Middle frontal gyrus (tissue), 1 donor: ENCODE measurements around the gene NPPB.
"Not testable (repeated sequence)": the region's sequence is repeated elsewhere in the genome, so short reads cannot be mapped to it uniquely, and the experiment has no call there.

Experiments
- DNase-seq: peaks from one replicate; pipeline ENCODE4 v3.0.0-alpha.2; 2015; ENCODE audit warnings: low spot score; ENCODE audit errors: extremely low spot score

The NPPB gene

GRCh38 chr1:11858613-11858967 lies at the start of gene NPPB:
NPPB (minus strand) TSS chr1:11858945; CDS start chr1:11858833, 112 bp downstream.
- DNase-seq: no peak

- DNase-seq: peak; percentile 84
These were observed 49.4 kb upstream of the NPPB start for GRCh38 chr1:11908095-11908675.

- DNase-seq: peak; percentile 89
These were observed 48.7 kb upstream of the NPPB start for GRCh38 chr1:11907275-11908094.

DNA sequence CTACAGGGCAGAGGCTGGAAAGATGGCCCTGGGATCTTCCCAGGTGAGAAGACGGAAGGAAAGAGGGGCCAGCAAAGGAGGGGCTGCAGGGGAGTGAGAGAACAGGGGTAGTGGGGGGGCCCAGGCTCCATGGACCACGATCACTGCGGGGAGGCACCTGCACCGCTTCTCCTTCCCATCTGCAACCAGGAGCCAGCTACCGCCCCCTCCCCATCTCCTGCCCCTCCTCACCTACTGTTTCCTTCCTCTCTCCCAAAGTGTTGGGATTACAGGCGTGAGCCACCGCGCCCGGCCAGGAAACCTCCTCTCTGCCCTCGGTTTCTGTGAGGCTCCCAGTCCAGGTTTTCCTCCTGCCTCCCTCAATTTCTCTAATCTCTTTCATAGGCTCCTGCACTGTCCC lies 48.1 kb upstream of the NPPB start:
- DNase-seq: no peak

- DNase-seq: no peak
These were observed 46.2 kb upstream of the NPPB start for GRCh38 chr1:11904978-11905377.

GRCh38 chr1:11904156-11904555 lies 45.4 kb upstream of the NPPB start:
- not testable (repeated sequence) for DNase-seq

GRCh38 chr1:11903210-11903609 lies 44.5 kb upstream of the NPPB start:
- DNase-seq: no peak

GRCh38 chr1:11901446-11901845 lies 42.7 kb upstream of the NPPB start:
- DNase-seq: not testable (repeated sequence)

GRCh38 chr1:11898831-11899467 lies 40.2 kb upstream of the NPPB start:
- no peak for DNase-seq

DNA sequence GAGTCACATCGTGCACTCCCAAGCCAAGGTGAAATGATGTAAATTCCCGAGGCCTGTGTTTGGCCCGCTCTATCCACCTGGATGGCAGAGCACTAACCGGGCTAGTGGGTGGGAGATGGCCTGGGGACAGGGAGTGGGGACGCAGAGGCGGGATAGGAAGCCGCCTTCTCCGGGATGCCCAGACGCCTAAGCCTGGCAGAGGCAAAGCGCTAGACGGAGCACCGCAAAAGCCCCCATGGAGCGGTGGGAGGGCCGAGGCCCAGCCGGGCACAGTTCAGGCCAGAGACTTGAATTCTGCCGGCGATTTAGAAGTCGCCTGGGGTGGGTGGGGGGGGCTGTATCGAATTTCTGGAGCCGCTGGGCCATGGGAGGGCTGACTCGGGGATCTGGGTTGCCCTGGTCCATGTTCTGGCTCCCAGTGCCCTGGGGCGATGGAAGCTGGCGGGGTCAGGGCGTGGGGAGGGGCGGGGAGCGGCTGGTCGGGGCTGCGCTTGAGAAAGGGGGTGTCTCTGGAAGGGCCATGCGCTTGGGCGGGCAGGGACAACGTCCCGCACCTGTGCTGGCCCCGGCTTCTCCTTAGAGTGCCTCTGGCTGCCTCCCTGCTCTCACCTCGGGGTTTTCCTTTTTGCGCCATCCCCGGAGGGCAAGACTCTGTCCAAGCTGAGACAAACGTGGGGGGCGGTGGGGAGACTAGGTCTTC lies 39.5 kb upstream of the NPPB start:
- DNase-seq: no peak

DNA sequence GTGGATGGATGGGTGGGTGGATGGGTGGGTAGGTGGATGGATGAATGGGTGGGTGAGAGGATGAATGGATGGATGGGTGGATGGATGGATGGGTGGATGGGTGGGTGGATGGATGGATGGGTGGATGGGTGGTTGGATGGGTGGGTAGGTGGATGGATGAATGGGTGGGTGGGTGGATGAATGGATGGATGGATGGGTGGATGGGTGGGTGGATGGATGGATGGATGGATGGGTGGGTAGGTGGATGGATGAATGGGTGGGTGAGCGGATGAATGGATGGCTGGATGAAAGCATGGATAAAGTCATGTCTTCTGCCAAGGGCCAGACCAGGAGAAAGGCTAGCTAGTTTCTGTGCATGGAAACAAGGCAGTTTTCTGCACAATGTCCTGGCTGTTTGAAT lies 35.8 kb upstream of the NPPB start:
- not testable (repeated sequence) for DNase-seq

DNA sequence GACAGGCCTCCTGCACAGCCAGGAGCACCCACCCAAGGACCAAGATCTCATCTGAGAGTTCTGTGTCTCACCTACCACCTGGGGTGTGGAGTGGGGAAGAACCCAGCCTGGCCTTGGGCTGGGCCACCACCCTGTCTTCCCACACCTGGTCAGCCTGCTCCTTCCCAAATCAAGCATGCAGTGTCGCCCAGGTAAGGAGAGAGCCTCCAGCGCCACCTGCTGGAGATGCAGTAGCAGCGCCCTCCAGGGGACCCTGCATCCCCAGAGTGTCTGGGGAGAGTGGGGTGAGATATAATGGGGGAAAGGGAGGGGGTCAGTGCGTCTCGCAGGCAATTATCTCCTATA lies 35.1 kb upstream of the NPPB start:
- DNase-seq: no peak

- no peak for DNase-seq
These were observed 32.9 kb upstream of the NPPB start for GRCh38 chr1:11891433-11892186.

GRCh38 chr1:11888877-11889208 lies 30.1 kb upstream of the NPPB start:
- DNase-seq: no peak

DNA sequence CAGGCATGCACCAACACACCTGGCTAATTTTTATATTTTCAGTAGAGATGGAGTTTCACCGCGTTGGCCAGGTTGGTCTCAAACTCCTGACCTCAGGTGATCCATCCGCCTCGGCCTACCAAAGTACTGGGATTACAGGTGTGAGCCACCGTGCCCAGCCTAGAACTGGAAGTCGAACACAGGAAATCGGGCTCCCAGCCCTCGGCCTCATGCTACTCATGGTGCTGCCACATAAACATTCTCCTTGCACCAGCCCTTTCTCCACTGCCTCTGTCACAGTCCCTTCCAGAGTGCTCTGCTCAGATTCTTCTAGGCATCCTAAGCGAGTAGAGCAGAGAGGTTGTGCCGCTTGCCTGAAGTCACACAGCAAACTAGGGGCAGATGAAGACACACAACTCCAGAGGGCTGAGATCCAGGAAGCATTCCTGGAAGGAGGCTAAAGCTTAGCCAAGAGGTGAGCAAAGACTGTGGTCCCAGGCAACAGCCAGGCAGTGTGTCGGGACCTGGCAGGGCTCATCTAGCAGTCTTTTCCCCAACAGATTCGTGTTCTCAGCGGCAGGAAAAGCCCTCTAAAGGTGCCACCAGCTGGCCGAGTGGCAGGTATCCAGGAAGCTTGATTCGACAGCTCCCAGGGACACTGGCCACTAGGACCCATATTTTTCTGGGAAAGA lies 29.6 kb upstream of the NPPB start:
- no peak for DNase-seq

- DNase-seq: no peak
These were observed 28.9 kb upstream of the NPPB start for GRCh38 chr1:11887666-11888007.

DNA sequence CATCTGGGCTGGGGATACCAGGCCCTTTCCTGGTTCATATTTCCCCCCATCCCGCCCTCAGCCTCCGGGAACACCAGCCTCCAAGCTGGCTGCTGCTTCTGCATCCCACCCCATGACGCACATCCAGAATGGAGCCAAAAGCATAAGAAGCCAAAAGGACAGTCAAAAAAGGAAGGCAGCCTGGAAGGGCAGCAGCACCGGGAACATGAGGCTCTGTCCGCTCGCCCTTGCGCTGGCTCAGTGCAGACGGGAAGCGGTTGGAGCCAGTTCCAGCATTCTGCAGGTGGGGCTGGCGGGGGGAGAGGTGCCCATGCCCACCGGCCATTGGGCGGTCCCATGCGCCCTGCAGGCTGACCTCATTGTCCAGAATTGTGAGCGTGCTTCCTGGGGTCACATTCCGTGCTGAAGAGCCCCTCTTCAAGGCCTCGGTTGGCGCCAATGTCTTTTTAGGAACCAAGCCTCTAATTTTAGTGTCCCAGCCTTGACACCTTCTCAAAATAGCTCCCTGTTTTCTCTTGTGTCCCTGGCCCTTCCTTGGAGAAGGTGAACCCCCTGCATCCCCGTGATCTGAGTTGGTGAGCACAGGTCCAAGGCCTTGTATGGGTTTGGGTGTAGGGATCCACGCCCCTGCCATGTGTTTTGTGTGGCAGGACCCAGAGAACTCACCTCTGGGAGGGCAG lies 28.4 kb upstream of the NPPB start:
- no peak for DNase-seq

GRCh38 chr1:11885916-11886315 lies 27.2 kb upstream of the NPPB start:
- DNase-seq: no peak

DNA sequence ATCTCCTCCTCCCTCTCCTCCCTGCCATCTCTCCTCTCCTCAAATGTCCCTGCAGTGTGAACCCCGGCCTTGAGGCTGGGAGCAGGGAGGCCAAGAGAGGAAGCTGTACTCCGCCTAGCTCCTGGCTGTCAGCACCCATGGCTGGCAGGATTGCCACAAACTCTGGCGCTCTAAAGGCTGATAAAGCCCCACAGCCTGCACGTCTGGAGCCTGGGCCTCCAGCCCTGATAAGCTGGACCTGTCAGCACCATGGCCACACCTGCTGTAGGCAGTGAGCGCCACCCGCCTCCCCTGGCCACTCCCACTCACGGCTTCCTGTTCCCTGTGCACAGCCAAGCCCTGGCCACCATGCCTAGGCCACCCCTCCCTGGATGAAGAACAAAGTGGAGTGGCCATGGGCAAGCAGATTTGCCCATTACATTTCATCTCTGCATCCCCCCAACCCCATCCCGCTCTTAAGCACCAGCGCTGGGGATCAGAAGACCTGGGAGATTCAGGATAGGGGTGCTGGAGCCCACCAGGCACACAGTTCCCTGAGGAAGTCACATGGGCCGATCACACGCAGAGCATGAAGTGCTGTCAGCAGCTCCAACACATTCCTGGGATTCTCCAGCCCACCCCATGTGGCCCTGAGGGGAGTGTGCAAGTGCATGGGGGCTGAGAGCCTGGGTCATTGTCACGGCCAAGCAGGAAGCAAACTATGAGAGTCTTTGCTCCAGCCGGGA lies 24.2 kb upstream of the NPPB start:
- no peak for DNase-seq
